22Rv1 (cell line): ENCODE data around the gene DLG1.

Source experiments
- ZFX ChIP-seq: fragments of 450-650 bp; IDR thresholded peaks from 2 replicates; pipeline ENCODE4 v1.6.1; 2017; ENCODE audit warnings: antibody characterized with exemption, borderline replicate concordance
- TF ChIP-seq, protein P1 (sequence below): fragments of 450-650 bp; IDR thresholded peaks from 2 replicates; pipeline ENCODE4 v1.5.1; 2017; ENCODE audit warnings: mild to moderate bottlenecking

- TF ChIP-seq, protein P1, sequence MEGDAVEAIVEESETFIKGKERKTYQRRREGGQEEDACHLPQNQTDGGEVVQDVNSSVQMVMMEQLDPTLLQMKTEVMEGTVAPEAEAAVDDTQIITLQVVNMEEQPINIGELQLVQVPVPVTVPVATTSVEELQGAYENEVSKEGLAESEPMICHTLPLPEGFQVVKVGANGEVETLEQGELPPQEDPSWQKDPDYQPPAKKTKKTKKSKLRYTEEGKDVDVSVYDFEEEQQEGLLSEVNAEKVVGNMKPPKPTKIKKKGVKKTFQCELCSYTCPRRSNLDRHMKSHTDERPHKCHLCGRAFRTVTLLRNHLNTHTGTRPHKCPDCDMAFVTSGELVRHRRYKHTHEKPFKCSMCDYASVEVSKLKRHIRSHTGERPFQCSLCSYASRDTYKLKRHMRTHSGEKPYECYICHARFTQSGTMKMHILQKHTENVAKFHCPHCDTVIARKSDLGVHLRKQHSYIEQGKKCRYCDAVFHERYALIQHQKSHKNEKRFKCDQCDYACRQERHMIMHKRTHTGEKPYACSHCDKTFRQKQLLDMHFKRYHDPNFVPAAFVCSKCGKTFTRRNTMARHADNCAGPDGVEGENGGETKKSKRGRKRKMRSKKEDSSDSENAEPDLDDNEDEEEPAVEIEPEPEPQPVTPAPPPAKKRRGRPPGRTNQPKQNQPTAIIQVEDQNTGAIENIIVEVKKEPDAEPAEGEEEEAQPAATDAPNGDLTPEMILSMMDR, result no peak
- no peak for TF ChIP-seq ZFX
Observed at GRCh38 chr3:197344582-197345318, 46.3 kb upstream of the DLG1 start.
